Measurements from ENCODE around the gene RRP36.

RRP36 gene

DNA sequence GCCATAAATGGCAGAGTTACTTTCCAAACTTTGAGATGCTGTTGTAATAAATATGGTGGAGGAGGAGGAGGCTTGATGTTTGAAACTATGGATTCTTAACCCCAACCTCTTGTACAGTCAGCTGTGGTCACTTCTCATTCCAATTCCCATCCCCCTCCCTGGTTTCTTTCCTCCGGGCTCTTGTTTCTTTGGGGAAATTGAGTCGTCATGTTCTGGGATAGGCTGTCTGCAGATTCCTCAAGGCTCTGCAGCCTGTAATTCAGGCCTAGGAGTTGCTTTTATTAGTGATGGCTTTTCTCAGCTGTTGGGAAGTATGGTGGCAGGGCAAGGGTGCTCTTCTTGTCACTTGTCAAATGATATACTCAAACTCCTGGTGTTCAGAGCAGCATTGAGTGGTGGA lies 57.3 kb downstream of the RRP36 start:
- ChIA-PET POLR2A (interaction anchor here (0.6 to 1.5 kb wide), 2 partner anchors 9 to 21 kb away, joined by 4 to 5 read pairs; no protein-coding TSS in a partner anchor), CTCF (interaction anchor here (0.7 to 1.3 kb wide), 3 partner anchors 9 to 723 kb away, joined by 3 to 7 read pairs (median 3); no protein-coding TSS in a partner anchor)
- Histone ChIP-seq H3K4me3 (ENCODE audit: low read depth, low read length) (no peak overlapping the region), H3K4me1 (ENCODE audit: control insufficient read depth, insufficient read depth, low read length) (peaks cover 14% of the 10 kb centered on the region), H3K27ac (ENCODE audit: extremely low read depth, low read depth, low read length) (no peak overlapping the region), H3K36me3 (ENCODE audit: control insufficient read depth in 2 of 2, insufficient read depth in 1 of 2, low read length in 2 of 2) (peaks cover 0 to 10% of the 10 kb centered on the region in 2 experiments; a peak in 1 of 3 replicates), H3K9me3 (ENCODE audit: control insufficient read depth, insufficient read depth, low read depth, low read length) (no peaks in the 10 kb centered on the region)
- TF ChIP-seq, protein P1, sequence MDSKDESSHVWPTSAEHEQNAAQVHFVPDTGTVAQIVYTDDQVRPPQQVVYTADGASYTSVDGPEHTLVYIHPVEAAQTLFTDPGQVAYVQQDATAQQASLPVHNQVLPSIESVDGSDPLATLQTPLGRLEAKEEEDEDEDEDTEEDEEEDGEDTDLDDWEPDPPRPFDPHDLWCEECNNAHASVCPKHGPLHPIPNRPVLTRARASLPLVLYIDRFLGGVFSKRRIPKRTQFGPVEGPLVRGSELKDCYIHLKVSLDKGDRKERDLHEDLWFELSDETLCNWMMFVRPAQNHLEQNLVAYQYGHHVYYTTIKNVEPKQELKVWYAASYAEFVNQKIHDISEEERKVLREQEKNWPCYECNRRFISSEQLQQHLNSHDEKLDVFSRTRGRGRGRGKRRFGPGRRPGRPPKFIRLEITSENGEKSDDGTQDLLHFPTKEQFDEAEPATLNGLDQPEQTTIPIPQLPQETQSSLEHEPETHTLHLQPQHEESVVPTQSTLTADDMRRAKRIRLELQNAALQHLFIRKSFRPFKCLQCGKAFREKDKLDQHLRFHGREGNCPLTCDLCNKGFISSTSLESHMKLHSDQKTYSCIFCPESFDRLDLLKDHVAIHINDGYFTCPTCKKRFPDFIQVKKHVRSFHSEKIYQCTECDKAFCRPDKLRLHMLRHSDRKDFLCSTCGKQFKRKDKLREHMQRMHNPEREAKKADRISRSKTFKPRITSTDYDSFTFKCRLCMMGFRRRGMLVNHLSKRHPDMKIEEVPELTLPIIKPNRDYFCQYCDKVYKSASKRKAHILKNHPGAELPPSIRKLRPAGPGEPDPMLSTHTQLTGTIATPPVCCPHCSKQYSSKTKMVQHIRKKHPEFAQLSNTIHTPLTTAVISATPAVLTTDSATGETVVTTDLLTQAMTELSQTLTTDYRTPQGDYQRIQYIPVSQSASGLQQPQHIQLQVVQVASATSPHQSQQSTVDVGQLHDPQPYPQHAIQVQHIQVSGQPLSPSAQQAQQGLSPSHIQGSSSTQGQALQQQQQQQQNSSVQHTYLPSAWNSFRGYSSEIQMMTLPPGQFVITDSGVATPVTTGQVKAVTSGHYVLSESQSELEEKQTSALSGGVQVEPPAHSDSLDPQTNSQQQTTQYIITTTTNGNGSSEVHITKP (tag by site-specific recombination; IDR thresholded peaks at IDR 0.05) = peak; percentile 54; the same call in 1 of the 2 replicates
- TF ChIP-seq ZNF140 (tag by site-specific recombination; IDR thresholded peaks at IDR 0.05) = no peak
- TF ChIP-seq ZNF600 (tag by site-specific recombination; IDR thresholded peaks at IDR 0.05) = no peak
- TF ChIP-seq ZNF624 (tag by site-specific recombination; IDR thresholded peaks at IDR 0.05) = no peak
- no peak for TF ChIP-seq ZNF24 (tag by site-specific recombination; IDR thresholded peaks at IDR 0.05)
